ENCODE data around the gene DNAJC16. TPM values are rescaled to one million over a fixed set of nuclear protein-coding genes. Genes with fewer than 3 reads are reported as not detected.

The DNAJC16 gene
- total RNA-seq, 4 donors from 2014 or later, result 17.2 to 24.8 (median 19.7) TPM

DNA sequence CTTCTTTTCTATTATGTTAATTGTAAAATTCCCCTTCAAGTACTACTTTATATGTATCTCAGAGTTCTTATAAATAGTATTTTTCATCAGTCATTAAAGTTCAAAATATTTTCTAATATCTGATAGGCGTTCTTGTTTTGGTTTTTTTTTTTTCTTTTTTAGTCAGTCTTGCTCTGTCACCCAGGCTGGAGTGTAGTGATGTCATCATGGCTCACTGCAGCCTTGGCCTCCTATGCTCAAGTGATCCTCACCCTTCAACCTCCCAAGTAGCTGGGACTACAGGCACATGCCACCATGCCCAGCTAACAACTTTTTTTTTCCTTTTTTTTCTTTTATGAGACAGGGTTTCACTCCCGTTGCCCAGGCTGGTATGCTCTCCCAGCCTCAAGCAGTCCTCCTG, 30.9 kb downstream of the DNAJC16 start:
- Histone ChIP-seq H3K4me1 (no peaks in the 10 kb centered on the region), H3K36me3 (peaks cover 41% of the 10 kb centered on the region), H3K4me3 (no peak overlapping the region), H3K27ac (no peak overlapping the region), H3K27me3 (no peaks in the 10 kb centered on the region), H3K9me3 (no peaks in the 10 kb centered on the region)
- 87% methylated on average over 2 of the region's 2 CpGs for WGBS
- DNase-seq (ENCODE audit: low spot score in 2 of 2), result no peak
- TF ChIP-seq POLR2A (IDR thresholded peaks at IDR 0.05), result no peak
- no peak for TF ChIP-seq POLR2AphosphoS5 (IDR thresholded peaks at IDR 0.05)
- TF ChIP-seq EP300 (IDR thresholded peaks at IDR 0.05), result no peak
- TF ChIP-seq, protein P1, sequence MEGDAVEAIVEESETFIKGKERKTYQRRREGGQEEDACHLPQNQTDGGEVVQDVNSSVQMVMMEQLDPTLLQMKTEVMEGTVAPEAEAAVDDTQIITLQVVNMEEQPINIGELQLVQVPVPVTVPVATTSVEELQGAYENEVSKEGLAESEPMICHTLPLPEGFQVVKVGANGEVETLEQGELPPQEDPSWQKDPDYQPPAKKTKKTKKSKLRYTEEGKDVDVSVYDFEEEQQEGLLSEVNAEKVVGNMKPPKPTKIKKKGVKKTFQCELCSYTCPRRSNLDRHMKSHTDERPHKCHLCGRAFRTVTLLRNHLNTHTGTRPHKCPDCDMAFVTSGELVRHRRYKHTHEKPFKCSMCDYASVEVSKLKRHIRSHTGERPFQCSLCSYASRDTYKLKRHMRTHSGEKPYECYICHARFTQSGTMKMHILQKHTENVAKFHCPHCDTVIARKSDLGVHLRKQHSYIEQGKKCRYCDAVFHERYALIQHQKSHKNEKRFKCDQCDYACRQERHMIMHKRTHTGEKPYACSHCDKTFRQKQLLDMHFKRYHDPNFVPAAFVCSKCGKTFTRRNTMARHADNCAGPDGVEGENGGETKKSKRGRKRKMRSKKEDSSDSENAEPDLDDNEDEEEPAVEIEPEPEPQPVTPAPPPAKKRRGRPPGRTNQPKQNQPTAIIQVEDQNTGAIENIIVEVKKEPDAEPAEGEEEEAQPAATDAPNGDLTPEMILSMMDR (IDR thresholded peaks at IDR 0.05), result no peak

DNA sequence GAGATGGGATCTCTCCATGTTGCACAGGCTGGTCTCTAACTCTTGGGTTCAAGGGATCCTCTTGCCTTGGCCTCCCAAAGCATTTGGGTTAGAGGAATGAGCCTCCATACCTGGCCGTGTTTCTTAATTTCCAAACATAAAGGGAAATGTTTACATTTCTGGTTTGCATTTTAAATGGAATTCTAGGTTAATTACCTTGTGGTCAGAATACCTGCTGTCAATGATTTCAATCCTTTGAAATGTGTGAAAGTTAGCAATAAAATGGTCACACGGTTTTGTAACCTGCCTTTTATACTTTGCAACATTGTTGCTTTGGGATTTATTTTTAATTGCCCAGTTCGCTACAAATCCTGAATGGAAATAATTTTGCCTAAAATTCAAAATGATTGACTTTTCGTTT, 31.9 kb downstream of the DNAJC16 start:
- H3K4me3 ChIP-seq, result no peak overlapping the region
- no peaks in the 10 kb centered on the region for H3K4me1 ChIP-seq
- WGBS, result 84% methylated on average over 4 of the region's 4 CpGs
- TF ChIP-seq POLR2A (IDR thresholded peaks at IDR 0.05) (no peak), EP300 (IDR thresholded peaks at IDR 0.05) (no peak), POLR2AphosphoS5 (IDR thresholded peaks at IDR 0.05) (no peak)
- TF ChIP-seq, protein P1 (IDR thresholded peaks at IDR 0.05), result no peak
- peaks cover 47% of the 10 kb centered on the region for H3K36me3 ChIP-seq
- H3K9me3 ChIP-seq, result no peaks in the 10 kb centered on the region
- no peak overlapping the region for H3K27ac ChIP-seq
- H3K27me3 ChIP-seq, result no peaks in the 10 kb centered on the region
- no peak for DNase-seq (ENCODE audit: low spot score in 2 of 2)

DNA sequence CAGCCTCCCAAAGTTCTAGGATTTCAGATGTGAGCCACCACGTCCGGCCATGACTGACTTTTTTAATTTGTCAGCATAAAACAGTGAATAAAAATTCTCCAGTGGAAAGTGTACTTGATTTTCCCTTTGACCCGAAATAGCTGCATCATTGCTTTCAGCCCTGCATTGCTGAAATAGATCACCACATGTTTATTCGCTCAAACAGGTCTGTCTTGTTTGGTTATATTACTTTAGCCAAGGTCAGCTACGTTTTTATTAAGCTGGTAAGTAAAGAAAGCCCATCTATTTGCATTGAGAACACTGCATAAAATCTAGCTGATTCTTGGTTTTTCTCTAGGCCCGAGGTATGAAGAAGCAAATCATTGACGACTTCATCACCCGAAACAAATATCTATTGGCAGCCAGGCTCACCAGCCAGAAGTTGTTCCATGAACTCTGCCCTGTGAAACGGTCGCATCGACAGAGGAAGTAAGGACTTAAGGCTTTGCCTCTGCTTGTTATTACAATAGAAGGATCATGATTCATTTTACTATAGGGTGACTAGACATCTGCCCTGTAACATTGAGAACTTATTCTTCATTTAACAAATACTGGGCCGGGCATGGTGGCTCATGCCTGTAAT, 32.7 kb downstream of the DNAJC16 start:
- no peaks in the 10 kb centered on the region for H3K27me3 ChIP-seq
- DNase-seq (ENCODE audit: low spot score in 2 of 2), result peak in 1 of 2 donors; percentile 13
- peaks cover 54% of the 10 kb centered on the region for H3K36me3 ChIP-seq
- peak overlapping the region; percentile 45 for H3K27ac ChIP-seq
- H3K4me1 ChIP-seq, result no peaks in the 10 kb centered on the region
- TF ChIP-seq EP300 (IDR thresholded peaks at IDR 0.05) (no peak), POLR2A (IDR thresholded peaks at IDR 0.05) (no peak), POLR2AphosphoS5 (IDR thresholded peaks at IDR 0.05) (no peak)
- TF ChIP-seq, protein P1 (IDR thresholded peaks at IDR 0.05), result no peak
- no peaks in the 10 kb centered on the region for H3K9me3 ChIP-seq
- H3K4me3 ChIP-seq, result no peak overlapping the region
- WGBS, result 86% methylated on average over 12 of the region's 12 CpGs

DNA sequence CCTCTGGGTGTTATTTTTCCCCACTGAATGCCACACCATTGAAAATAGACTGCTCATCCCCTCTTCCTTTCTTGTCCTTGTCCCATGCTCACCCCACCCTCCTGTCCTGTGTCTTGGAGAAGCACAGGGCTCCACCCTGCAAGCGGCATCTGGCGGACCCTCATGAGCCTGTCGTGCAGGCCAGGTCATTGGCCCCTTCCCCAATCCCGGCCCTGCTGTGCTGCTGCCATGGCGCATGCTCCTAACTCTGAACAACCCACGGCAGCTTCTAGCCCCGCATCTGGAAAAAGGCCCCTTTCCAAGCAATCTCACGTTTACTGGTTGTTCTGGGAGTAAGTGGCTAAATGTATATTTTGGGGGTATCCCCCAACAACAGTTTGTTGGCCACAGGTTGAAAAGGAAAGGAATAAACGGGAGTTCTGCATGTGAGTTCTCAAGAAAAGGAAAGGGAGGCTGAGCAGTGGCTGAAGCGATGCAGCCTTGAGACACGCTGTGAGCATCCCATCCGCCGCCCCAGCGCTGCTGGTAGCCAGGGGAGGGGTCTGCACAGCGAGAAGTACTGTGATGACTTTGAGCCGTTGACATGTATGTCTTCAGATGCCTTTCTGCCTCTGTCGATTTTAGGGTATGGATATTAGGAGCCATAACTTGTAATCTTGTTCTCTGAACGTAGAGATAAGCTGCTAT, 41.9 kb downstream of the DNAJC16 start:
- no peaks in the 10 kb centered on the region for H3K4me1 ChIP-seq
- H3K27me3 ChIP-seq, result no peaks in the 10 kb centered on the region
- 90% methylated on average over 18 of the region's 18 CpGs for WGBS
- no peak overlapping the region for H3K4me3 ChIP-seq
- no peak overlapping the region for H3K27ac ChIP-seq
- no peaks in the 10 kb centered on the region for H3K9me3 ChIP-seq
- no peak for DNase-seq (ENCODE audit: low spot score in 2 of 2)
- H3K36me3 ChIP-seq, result peaks cover 69% of the 10 kb centered on the region
- TF ChIP-seq, protein P1 (IDR thresholded peaks at IDR 0.05), result no peak
- TF ChIP-seq POLR2AphosphoS5 (IDR thresholded peaks at IDR 0.05), result no peak
- TF ChIP-seq POLR2A (IDR thresholded peaks at IDR 0.05), result no peak
- no peak for TF ChIP-seq EP300 (IDR thresholded peaks at IDR 0.05)

DNA sequence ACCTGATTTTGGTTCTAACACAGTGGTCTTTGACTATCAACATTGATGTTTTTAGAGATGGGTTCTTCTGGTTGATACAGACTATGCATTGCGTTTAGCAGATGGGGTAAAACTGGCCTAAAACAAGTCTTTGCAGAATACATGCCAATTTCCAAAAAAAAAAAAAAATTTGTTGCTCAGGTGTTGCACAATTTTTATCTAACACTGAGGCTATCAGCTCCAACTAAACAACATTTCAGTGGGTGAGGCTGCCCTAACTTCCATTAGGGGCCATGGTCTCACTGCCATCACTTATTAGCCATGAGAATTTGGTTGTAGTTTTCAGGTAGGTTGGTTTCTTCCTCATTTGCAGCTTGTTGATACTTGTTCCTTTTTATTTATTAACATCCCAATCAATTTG, 44.2 kb downstream of the DNAJC16 start:
- Histone ChIP-seq H3K9me3 (no peaks in the 10 kb centered on the region), H3K36me3 (peaks cover 53% of the 10 kb centered on the region), H3K4me3 (no peak overlapping the region), H3K27ac (no peak overlapping the region), H3K27me3 (no peaks in the 10 kb centered on the region), H3K4me1 (no peaks in the 10 kb centered on the region)
- TF ChIP-seq POLR2A (IDR thresholded peaks at IDR 0.05) (no peak), POLR2AphosphoS5 (IDR thresholded peaks at IDR 0.05) (no peak), EP300 (IDR thresholded peaks at IDR 0.05) (no peak)
- TF ChIP-seq, protein P1 (IDR thresholded peaks at IDR 0.05), result no peak
- DNase-seq (ENCODE audit: low spot score in 2 of 2), result no peak
- WGBS, result 76% methylated on average over 1 of the region's 1 CpG
